ENCODE results near the gene GNG2. TPM values are rescaled to one million over a fixed set of nuclear protein-coding genes. Genes with fewer than 3 reads are reported as not detected.

Gene GNG2
- total and polyA plus RNA-seq, 10 of the 15 experiments (the other 5 are each of a cell fraction or from before 2014, with no cell fraction given), result 31.6 to 114 (median 66.4) TPM

- in situ Hi-C loops (cut with MboI), result no loop called here
- SMC1A ChIA-PET (ENCODE audit: uncharacterized antibody, unreplicated experiment), result no interaction called here
- FAIRE-seq, result no peak
Measured at GRCh38 chr14:52018252-52018651, 157.8 kb downstream of the GNG2 start.

More at GRCh38 chr14:52018252-52018651, 157.8 kb downstream of the GNG2 start:
- H3K36me3 ChIP-seq (ENCODE audit: control insufficient read depth in 2 of 2, insufficient read depth in 2 of 2, low read length in 1 of 2), result no peaks in the 10 kb centered on the region
- H3K4me1 ChIP-seq (ENCODE audit: control insufficient read depth, insufficient read depth, low read length), result peaks cover 12% of the 10 kb centered on the region
- no peak for ATAC-seq
- H3K4me3 ChIP-seq, result no peak overlapping the region
- no peak for TF ChIP-seq IKZF1 (conservative IDR thresholded peaks at IDR 0.05)
- no peak for TF ChIP-seq GATAD2B (conservative IDR thresholded peaks at IDR 0.05; ENCODE audit: low read depth)
- no peak for TF ChIP-seq CHD1 (IDR thresholded peaks at IDR 0.05; ENCODE audit: low read depth, low read length)
- no peak for TF ChIP-seq RELB (IDR thresholded peaks at IDR 0.05; ENCODE audit: low read depth)
- TF ChIP-seq, protein P1, sequence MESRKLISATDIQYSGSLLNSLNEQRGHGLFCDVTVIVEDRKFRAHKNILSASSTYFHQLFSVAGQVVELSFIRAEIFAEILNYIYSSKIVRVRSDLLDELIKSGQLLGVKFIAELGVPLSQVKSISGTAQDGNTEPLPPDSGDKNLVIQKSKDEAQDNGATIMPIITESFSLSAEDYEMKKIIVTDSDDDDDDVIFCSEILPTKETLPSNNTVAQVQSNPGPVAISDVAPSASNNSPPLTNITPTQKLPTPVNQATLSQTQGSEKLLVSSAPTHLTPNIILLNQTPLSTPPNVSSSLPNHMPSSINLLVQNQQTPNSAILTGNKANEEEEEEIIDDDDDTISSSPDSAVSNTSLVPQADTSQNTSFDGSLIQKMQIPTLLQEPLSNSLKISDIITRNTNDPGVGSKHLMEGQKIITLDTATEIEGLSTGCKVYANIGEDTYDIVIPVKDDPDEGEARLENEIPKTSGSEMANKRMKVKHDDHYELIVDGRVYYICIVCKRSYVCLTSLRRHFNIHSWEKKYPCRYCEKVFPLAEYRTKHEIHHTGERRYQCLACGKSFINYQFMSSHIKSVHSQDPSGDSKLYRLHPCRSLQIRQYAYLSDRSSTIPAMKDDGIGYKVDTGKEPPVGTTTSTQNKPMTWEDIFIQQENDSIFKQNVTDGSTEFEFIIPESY (IDR thresholded peaks at IDR 0.05), result no peak
- TF ChIP-seq NKRF (conservative IDR thresholded peaks at IDR 0.05), result no peak
- TF ChIP-seq ZSCAN29 (IDR thresholded peaks at IDR 0.05), result no peak
- no peak for TF ChIP-seq FOXM1 (IDR thresholded peaks at IDR 0.05; ENCODE audit: low read depth, low read length)
- intact Hi-C loops (cut with micrococcal nuclease; ENCODE audit: unreplicated experiment), result no loop called here
- no peak overlapping the region for H2AFZ ChIP-seq (ENCODE audit: control insufficient read depth, low read depth, low read length)
- no peaks in the 10 kb centered on the region for H3K9me3 ChIP-seq (replicated peaks; ENCODE audit: control insufficient read depth, insufficient read depth, low read length)
- ChIA-PET RAD21 (ENCODE audit: unreplicated experiment) (no interaction called here), POLR2A (no interaction called here), CTCF (interaction anchor here (1.3 to 1.4 kb wide), 2 partner anchors 9 to 24 kb away, joined by 3 read pairs; no protein-coding TSS in a partner anchor)
- H3K4me2 ChIP-seq (ENCODE audit: control insufficient read depth, insufficient read depth), result no peak overlapping the region
- no peaks in the 10 kb centered on the region for H4K20me1 ChIP-seq (ENCODE audit: control insufficient read depth, insufficient read depth)
- H3K27me3 ChIP-seq (replicated peaks in 1 of 2; ENCODE audit: control insufficient read depth in 2 of 2, insufficient read depth in 2 of 2, low read length in 1 of 2), result no peaks in the 10 kb centered on the region
- 81% methylated on average over 4 of the region's 4 CpGs for WGBS (ENCODE audit: insufficient coverage, insufficient replicate concordance, low lambda C conversion rate, missing lambda C conversion rate)
- BruUV-seq (replicated peaks), result no TSS peak
- H3K9ac ChIP-seq (ENCODE audit: control insufficient read depth, insufficient read depth, low read length), result no peak overlapping the region
- no peak for DNase-seq (ENCODE audit: low read depth, low spot score)
- H3K79me2 ChIP-seq (ENCODE audit: control insufficient read depth, insufficient read depth, low read length), result no peaks in the 10 kb centered on the region
- H3K27ac ChIP-seq (ENCODE audit: control insufficient read depth, insufficient read depth), result no peak overlapping the region
